HG03442 (cell line): ENCODE data around the gene TLR6.

Source experiments
- ATAC-seq: cut with Tn5 transposase; IDR thresholded peaks from one replicate; pipeline ENCODE4 v1.9.1; 2021; ENCODE audit warnings: mild to moderate bottlenecking, moderate library complexity; ENCODE audit not compliant: unreplicated experiment

The TLR6 gene

DNA sequence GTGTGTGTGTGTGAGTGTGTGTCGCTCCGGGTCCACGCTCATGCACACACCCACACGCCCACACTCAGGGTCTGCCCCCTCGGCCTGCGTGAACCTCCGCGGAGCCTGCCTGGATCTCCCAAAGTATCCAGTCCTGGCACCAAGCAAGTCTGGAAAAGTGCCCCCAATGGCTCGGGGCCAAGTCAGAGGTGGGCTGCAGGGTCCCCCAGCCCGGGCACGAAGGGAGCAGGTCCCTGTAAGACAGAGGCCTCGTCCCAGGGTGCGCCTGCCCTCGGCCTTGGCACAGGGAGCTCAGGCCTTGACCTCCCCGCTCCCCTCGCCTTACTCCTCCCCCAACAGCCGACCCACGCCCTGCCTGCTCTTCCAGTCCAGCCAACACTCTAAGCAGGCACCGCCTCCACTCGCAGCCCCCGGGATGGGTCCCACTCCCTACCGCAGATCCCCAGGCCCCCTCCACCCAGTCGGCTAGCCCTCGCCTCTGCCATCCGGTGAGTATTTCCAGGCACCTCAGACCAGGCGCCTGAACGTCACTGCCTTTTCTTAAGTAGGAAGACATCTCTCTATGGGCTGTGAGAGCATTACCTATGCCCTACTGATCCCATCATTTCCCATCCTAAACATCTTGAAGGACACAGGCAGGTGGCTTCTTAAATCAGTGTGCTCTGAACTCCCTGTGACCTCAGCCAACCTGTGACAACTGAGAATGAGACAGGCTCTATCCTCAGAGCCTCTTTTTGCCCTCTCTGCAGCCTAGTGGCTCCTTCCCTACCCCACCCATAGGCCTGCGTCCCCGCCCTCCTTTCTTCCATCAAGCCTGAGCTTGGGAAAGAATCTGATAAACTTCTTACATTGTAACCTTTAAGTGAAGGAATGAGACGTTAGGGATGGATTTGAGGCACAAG, 11.7 kb upstream of the TLR6 start:
- ATAC-seq = no peak

- ATAC-seq = peak; percentile 78
Measured at GRCh38 chr4:38867478-38868058, 11.0 kb upstream of the TLR6 start, which contains the start of gene FAM114A1. TSS of gene FAM114A1 (plus strand) at chr4:38867806. CDS start at chr4:38878079, 10,273 bp downstream.

DNA sequence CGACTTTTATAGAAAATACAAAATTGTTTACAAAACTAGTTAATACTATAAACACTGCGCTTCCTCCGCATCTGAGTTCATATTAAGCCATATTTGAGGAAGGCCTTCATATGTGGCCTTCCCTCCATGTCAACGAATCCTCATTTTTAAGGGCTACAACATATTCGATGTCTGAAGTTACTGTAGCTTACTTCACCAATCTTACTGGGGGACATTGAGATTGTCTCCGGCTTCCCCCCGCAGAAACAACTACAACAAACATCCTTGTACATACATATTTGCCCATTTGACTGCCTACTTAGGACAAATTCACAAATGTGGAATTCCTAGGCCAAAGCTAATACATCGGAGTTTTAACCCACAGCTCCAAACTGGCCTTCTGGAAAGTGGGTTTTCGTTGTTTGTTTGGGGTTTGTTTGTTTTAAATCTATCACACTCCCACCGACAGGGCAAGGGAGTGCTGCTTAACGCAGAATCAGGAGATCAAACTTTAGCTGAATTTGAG, 10.4 kb upstream of the TLR6 start:
- no peak for ATAC-seq

- ATAC-seq = no peak
Measured at GRCh38 chr4:38865445-38865844, 8.8 kb upstream of the TLR6 start.

GRCh38 chr4:38861791-38862190, 5.2 kb upstream of the TLR6 start:
- no peak for ATAC-seq

GRCh38 chr4:38860788-38861424, 4.3 kb upstream of the TLR6 start:
- peak; percentile 57 for ATAC-seq

DNA sequence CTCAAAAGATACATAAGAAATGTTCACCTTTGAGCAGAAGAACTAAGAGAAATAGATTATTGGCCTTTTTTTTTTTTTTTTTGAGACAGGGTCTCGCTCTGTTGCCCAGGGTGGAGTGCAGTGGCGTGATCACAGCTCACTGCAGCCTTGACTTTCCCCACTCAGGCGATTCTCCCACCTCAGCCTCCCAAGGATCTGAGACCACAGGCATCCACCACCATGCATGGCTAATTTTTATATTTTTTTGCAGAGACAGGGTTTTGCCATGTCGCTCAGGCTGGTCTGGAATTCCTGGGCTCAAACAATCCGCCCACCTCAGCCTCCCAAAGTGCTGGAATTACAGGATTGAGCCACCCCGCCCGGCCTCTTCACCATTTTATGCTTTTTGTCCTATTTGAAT, 2.9 kb upstream of the TLR6 start:
- no peak for ATAC-seq

- ATAC-seq = no peak
Measured at GRCh38 chr4:38858097-38858420, 1.4 kb upstream of the TLR6 start.

DNA sequence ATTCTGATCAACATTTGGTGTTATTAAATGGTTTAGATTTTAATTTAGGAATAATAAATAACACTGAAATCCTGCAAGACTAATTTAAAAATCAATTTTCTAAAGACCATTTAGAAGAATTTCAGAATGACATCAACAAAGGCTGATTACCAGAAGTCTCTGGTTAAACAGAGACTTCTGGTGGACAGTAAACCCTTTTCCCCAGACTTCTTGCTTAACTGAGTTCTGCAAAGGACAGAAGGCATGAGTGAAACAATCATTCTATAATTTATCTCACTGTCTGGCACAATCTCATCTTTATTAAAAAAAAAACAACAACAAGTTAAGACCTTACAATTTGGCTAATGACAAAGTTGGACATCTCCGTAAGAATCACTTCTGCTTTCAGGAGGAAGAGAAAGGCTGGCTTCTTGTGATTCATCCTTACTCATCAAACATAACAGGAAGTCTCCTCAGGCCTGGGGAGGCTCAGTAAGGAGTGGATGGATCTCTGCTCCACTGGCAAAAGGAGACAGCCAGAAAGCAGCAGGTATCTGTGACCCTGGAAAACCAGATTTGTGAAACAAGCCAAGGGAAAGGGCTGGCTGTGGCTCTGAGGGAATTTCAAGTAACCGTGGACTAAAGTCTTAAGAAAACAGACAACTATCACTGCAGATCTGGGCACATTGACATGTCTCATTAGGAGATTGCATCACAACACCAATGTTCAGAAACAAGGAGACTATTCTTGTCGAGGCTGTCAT, 908 bp upstream of the TLR6 start:
- ATAC-seq = peak; percentile 57

- ATAC-seq = no peak
Measured at GRCh38 chr4:38856046-38856445, 571 bp downstream of the TLR6 start.

DNA sequence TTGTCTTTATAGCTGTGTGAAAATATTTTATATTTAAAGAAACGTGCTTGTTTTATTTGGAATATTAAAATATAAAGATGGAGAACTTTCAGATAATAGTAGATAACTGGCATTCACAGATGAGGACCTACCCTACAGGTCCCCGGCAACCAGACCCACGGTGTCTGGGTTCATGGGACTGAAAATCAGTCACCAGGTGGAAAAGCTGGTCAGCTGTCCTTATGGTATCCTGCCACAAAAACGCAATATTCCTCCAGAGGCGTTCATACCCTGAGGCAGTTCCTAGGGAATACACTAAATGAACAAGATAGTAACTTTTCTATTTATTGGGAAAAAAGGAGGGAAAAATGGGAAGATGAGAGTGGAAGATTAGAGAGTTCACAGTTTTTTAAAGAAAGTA, 1.2 kb downstream of the TLR6 start:
- ATAC-seq = no peak

- no peak for ATAC-seq
Measured at GRCh38 chr4:38846015-38846414, 10.6 kb downstream of the TLR6 start.

- ATAC-seq = no peak
Measured at GRCh38 chr4:38842994-38843393, 13.6 kb downstream of the TLR6 start.

DNA sequence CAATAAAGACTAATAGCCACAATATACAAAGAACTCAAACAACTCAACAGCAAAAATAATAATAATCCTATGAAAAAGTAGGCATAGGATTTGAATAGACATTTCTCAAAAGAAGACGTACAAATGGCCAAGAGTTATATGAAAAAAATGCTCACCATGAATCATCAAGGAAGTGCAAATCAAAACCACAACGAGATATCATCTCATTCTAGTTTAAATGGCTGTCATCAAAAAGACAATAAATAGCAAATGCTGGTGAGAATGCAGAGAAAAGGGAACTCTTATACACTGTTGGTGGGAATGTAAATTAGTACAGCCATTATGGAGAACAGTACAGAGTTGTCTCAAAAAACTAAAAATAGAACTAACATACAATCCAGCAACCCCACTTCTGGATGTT, 18.8 kb downstream of the TLR6 start:
- no peak for ATAC-seq

DNA sequence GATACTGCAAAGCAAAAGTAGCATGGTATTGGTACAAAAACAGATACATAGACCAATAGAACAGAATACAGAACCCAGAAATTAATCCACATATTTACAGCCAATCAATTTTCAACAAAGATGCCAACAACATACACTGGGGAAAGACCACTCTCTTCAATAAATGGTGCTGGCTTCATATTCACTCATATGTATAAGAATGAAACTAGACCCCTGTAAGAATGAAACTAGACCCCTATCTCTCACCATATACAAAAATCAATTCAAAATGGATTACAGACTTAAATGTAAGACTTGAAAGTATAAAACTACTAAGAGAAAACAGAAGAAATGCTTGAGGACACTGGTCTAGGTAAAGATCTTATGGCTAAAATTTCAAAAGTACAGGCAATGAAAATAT, 19.3 kb downstream of the TLR6 start:
- ATAC-seq = no peak

DNA sequence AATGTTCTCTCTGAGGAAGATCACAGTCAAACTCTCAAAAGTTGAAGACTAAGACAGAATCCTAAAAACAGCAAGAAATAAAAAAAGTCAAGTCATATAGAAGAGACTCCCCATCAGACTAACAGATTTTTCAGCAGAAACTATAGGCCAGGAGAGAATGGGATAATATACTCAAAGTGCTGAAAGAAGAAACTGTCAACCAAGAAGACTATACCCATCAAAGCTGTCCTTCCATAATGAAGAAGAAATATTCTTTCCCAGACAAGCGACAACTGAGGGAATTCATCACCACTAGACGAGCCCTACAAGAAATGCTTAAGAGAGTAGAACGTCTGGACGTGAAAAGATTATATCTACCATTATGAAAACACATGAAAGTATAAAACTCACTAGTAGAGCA, 22.0 kb downstream of the TLR6 start:
- ATAC-seq = no peak

GRCh38 chr4:38832624-38833528, 23.7 kb downstream of the TLR6 start:
- ATAC-seq = no peak

GRCh38 chr4:38832206-38832605, 24.4 kb downstream of the TLR6 start:
- no peak for ATAC-seq

GRCh38 chr4:38831653-38832052, 25.0 kb downstream of the TLR6 start:
- no peak for ATAC-seq

DNA sequence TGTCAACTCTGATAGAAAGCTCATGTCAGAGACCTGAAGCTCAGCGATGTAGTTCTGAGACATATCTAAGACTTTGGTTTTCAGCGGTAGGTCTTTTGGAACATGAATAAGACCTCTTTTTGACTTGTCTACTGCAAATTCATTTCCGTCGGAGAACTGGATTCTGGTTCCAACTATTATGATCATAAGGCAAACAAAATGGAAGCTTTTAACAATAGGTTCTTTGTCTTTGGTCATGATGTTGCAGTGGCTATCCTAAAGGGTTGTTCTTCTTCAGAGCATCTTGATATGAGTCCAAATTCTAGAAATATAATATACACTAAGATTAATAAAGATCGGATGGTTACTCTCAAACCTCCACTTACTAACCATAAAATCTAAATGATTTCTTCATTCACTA, 27.4 kb downstream of the TLR6 start:
- no peak for ATAC-seq
